Upper lobe of left lung (tissue), 6 donors: ENCODE results near the gene SDK1. TPM values are rescaled to one million over a fixed set of nuclear protein-coding genes. Genes with fewer than 3 reads are reported as not detected.

ENCODE experiments used
- ATAC-seq, 2 donors: fragments of 200-7000 bp; cut with Tn5 transposase; one replicate each; pipeline ENCODE4 v1.9.1; 2022; ENCODE audit warnings: mild to moderate bottlenecking in 2 of 2, moderate library complexity in 2 of 2; ENCODE audit not compliant: low FRiP score in 2 of 2
- DNase-seq, 2 donors: peaks; one replicate each; pipeline ENCODE4 v3.0.0-alpha.2; 2019 to 2020
- H3K27ac ChIP-seq, 4 donors: fragments of 200-600 bp; sonication (generic); one replicate each; pipeline ENCODE4 v1.5.1; 2016 to 2019
- H3K27me3 ChIP-seq, 4 donors: fragments of 200-600 bp; sonication (generic); one replicate each; pipeline ENCODE4 v1.5.1; 2017 to 2019
- H3K36me3 ChIP-seq, 4 donors: fragments of 200-600 bp; sonication (generic); one replicate each; pipeline ENCODE4 v1.5.1; 2016 to 2019
- H3K4me1 ChIP-seq, 4 donors: fragments of 200-600 bp; sonication (generic); one replicate each; pipeline ENCODE4 v1.5.1; 2018 to 2019
- H3K4me3 ChIP-seq, 4 donors: fragments of 200-600 bp; sonication (generic); one replicate each; pipeline ENCODE4 v1.5.1; 2017 to 2019; ENCODE audit warnings: mild to moderate bottlenecking in 2 of 4, moderate library complexity in 1 of 4
- H3K9me3 ChIP-seq, 4 donors: fragments of 200-600 bp; sonication (generic); one replicate each; pipeline ENCODE4 v1.5.1; 2018 to 2019
- EP300 ChIP-seq, 4 donors: sonication (generic); formaldehyde crosslinking; IDR thresholded peaks; one replicate each; pipeline ENCODE4 v1.5.1; 2017; ENCODE audit warnings: antibody characterized with exemption in 4 of 4, control low read depth in 2 of 4
- POLR2A ChIP-seq, 4 donors: fragments of 450-650 bp; IDR thresholded peaks; one replicate each; pipeline ENCODE4 v1.5.1; 2016 to 2017; ENCODE audit warnings: antibody characterized with exemption in 4 of 4, mild to moderate bottlenecking in 2 of 4
- POLR2AphosphoS5 ChIP-seq, 2 donors: sonication (generic); formaldehyde crosslinking; IDR thresholded peaks; one replicate each; pipeline ENCODE4 v1.5.1; 2017; ENCODE audit warnings: antibody characterized with exemption in 2 of 2
- WGBS, 2 donors: methylation state at CpG; one replicate each; pipeline ENCODE4 v1.1.5; 2017 to 2018; 5-methylcytosine and 5-hydroxymethylcytosine counted together
- total RNA-seq, 6 donors: library from RNA; depleted of rRNA in 4 of 6; stranded (reverse); fragments of >200 nt in 4 of 6; gene quantifications; one replicate each; pipeline versions ENCODE4 v1.1.0 to v1.2.1, GENCODE V29; 2016 to 2021
- TF ChIP-seq, protein P1 (sequence below), 6 experiments: fragments of 450-650 bp in 4 of 6; fragments of 200-600 bp in 2 of 6; sonication (generic) in 2 of 6; IDR thresholded peaks; one replicate each; pipeline ENCODE4 v1.5.1; 2016 to 2019; ENCODE audit warnings: antibody characterized with exemption in 6 of 6
- donor health status: DM: no; HTN: no; CAD: no; lungs with moderate emphysema.
- donor health status: DM: no; HTN: yes; CAD: no; lungs with severe emphysema.

SDK1 gene
- total RNA-seq, 6 donors from 2014 or later, result 9.3 to 90.1 (median 11.8) TPM

DNA sequence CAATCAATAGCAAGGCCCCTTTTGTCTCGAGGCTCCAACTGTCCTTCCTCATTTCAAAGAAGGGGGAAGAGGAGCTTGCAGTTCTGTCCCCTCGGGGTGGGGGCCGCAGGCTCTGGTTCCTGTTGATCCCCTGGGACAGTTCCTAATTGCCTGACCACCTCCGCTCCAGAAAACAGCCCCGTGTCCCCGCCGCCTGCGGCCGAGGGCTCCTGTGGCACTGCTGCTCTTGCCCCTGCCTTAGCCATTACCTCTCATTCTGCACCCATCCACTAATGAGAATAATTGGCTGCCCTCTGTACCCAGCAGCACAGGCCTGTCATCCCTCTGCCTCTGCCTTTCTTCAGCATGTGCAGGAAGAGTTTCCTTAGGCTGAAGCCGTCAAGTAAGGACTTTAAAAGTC, 712.7 kb downstream of the SDK1 start:
- ATAC-seq (no peak), DNase-seq (peak in 1 of 2 donors; percentile 66)
- H3K4me1 ChIP-seq, result peaks cover 0 to 7% (median 2%) of the 10 kb centered on the region in 4 donors
- H3K27ac ChIP-seq, result peak overlapping the region in 1 of 4 donors; percentile 12
- H3K36me3 ChIP-seq, result no peaks in the 10 kb centered on the region
- TF ChIP-seq POLR2A (IDR thresholded peaks at IDR 0.05) (no peak), POLR2AphosphoS5 (IDR thresholded peaks at IDR 0.05) (no peak)
- TF ChIP-seq, protein P1, sequence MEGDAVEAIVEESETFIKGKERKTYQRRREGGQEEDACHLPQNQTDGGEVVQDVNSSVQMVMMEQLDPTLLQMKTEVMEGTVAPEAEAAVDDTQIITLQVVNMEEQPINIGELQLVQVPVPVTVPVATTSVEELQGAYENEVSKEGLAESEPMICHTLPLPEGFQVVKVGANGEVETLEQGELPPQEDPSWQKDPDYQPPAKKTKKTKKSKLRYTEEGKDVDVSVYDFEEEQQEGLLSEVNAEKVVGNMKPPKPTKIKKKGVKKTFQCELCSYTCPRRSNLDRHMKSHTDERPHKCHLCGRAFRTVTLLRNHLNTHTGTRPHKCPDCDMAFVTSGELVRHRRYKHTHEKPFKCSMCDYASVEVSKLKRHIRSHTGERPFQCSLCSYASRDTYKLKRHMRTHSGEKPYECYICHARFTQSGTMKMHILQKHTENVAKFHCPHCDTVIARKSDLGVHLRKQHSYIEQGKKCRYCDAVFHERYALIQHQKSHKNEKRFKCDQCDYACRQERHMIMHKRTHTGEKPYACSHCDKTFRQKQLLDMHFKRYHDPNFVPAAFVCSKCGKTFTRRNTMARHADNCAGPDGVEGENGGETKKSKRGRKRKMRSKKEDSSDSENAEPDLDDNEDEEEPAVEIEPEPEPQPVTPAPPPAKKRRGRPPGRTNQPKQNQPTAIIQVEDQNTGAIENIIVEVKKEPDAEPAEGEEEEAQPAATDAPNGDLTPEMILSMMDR (IDR thresholded peaks at IDR 0.05), result no peak
- H3K4me3 ChIP-seq, result no peak overlapping the region
- 69 to 86% methylated on average over 2 to 10 of the region's 10 CpGs for WGBS, 2 donors
- H3K9me3 ChIP-seq, result peaks cover 0 to 4% (median 3%) of the 10 kb centered on the region in 4 donors
- H3K27me3 ChIP-seq, result no peaks in the 10 kb centered on the region

DNA sequence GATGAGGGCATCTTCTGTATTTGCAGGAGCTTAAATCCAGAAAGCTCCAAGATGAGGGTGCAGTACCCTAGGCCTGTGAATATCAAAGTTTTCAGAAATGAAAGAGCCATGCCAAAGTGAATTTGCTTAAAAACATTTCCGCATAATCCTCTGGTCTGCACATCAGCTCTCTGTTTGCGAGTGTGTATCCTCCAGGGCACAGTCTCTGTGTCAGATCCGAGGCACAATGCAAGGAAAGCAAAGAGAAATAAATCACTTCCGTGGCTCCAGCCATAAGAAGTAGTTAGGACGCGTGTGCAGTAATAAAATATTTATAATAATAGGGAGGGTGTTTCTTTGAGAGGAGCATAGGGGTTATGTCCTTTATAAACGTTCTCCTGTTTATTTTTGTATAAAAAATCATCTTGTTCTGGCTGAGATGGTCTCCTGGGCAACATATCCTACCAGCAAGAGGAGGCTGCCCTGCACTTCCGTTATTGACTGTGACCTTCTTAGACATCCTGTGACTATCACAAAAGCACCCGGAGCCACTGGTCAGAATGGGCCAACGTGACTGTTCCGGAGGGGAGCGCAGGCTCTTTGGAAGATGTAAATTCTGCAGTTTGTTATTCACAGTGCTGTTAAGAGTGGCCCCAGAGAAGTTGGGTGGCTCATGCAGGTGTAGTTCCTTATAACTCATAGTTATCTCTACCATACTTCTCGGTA, 713.4 kb downstream of the SDK1 start:
- ATAC-seq (no peak), DNase-seq (no peak)
- TF ChIP-seq POLR2AphosphoS5 (IDR thresholded peaks at IDR 0.05) (peak in 1 of 2 donors; percentile 20), EP300 (IDR thresholded peaks at IDR 0.05) (no peak)
- TF ChIP-seq, protein P1 (IDR thresholded peaks at IDR 0.05), result no peak
- WGBS, 2 donors, result 57 to 62% methylated on average over 13 of the region's 13 CpGs
- no peaks in the 10 kb centered on the region for H3K27me3 ChIP-seq
- peaks cover 0 to 10% (median 7%) of the 10 kb centered on the region in 4 donors for H3K9me3 ChIP-seq
- H3K36me3 ChIP-seq, result no peaks in the 10 kb centered on the region
- no peak overlapping the region for H3K4me3 ChIP-seq
- peaks cover 0 to 7% (median 2%) of the 10 kb centered on the region in 4 donors for H3K4me1 ChIP-seq
- peak overlapping the region in 1 of 4 donors; percentile 12 for H3K27ac ChIP-seq

DNA sequence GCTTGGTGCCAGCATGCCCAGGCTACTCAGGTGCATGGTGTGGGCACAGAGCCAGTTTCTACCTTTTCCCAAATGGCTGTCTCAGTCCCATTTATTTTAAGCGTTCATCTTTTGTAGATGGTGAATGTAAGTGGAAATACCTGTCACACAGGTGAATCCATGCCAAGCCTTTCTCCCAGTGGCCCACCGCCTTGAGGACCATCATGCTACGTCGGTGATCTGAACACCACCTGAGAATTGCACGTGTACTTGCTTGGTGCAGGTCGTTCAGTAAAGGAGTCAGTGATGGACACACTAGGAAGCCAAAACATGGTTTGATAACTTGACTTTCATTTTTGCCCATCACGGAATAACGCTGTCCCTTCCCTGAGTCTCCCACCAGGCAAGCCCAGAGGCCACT, 714.3 kb downstream of the SDK1 start:
- DNase-seq (no peak), ATAC-seq (no peak)
- Histone ChIP-seq H3K4me3 (no peak overlapping the region), H3K27ac (no peak overlapping the region), H3K27me3 (no peaks in the 10 kb centered on the region), H3K9me3 (peaks cover 0 to 10% (median 7%) of the 10 kb centered on the region in 4 donors), H3K4me1 (peaks cover 0 to 7% (median 2%) of the 10 kb centered on the region in 4 donors), H3K36me3 (no peaks in the 10 kb centered on the region)
- 93 to 97% methylated on average over 8 of the region's 8 CpGs for WGBS, 2 donors
- TF ChIP-seq EP300 (IDR thresholded peaks at IDR 0.05), result no peak
- TF ChIP-seq, protein P1 (IDR thresholded peaks at IDR 0.05), result no peak
- no peak for TF ChIP-seq POLR2AphosphoS5 (IDR thresholded peaks at IDR 0.05)

DNA sequence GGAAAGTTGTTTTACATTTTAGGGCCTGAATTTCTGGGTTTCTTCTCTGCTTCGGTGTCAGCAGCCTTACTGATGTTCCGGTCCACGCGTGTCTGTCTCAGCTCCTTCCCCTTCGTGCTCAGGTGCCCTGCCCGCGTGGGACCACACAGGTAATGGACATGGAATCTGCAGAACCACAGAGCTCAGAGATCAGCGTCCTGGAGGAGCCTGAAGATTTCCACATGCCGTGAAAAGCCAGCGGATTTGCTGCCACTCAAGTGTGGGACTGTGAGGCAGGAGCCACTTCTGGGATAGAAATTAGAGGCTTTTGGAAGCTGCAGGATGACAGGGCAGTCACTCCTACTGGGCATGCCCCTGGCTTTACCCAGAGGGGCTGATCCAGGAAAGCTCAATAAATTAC, 714.9 kb downstream of the SDK1 start:
- Histone ChIP-seq H3K36me3 (no peaks in the 10 kb centered on the region), H3K27me3 (no peaks in the 10 kb centered on the region), H3K27ac (no peak overlapping the region), H3K9me3 (peaks cover 0 to 10% (median 7%) of the 10 kb centered on the region in 4 donors), H3K4me3 (no peak overlapping the region), H3K4me1 (peaks cover 0 to 7% (median 2%) of the 10 kb centered on the region in 4 donors)
- WGBS, 2 donors, result 94 to 98% methylated on average over 10 of the region's 10 CpGs
- no peak for TF ChIP-seq POLR2AphosphoS5 (IDR thresholded peaks at IDR 0.05)
- TF ChIP-seq, protein P1 (IDR thresholded peaks at IDR 0.05), result no peak
- TF ChIP-seq POLR2A (IDR thresholded peaks at IDR 0.05), result no peak
- TF ChIP-seq EP300 (IDR thresholded peaks at IDR 0.05), result no peak
- ATAC-seq (no peak), DNase-seq (no peak)

DNA sequence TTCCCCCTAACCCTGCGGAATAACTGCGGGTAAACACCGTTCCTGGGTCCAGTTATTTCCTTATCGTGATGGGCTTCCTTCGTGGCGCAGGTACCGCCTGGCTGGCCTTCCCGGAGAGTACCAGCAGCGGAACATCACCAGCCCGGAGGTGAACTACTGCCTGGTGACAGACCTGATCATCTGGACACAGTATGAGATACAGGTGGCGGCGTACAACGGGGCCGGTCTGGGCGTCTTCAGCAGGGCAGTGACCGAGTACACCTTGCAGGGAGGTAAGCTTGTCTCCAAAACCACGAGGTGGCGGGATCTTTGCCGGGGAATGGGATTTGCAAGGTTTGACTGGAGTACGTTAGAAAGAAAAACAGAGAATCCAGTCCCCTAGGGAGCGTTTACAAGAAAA, 716.0 kb downstream of the SDK1 start:
- TF ChIP-seq, protein P1 (IDR thresholded peaks at IDR 0.05), result no peak
- no peak for TF ChIP-seq POLR2A (IDR thresholded peaks at IDR 0.05)
- TF ChIP-seq EP300 (IDR thresholded peaks at IDR 0.05), result no peak
- TF ChIP-seq POLR2AphosphoS5 (IDR thresholded peaks at IDR 0.05), result no peak
- Histone ChIP-seq H3K4me1 (peaks cover 0 to 7% (median 2%) of the 10 kb centered on the region in 4 donors), H3K36me3 (no peaks in the 10 kb centered on the region), H3K27me3 (no peaks in the 10 kb centered on the region), H3K4me3 (no peak overlapping the region), H3K9me3 (peaks cover 0 to 10% (median 7%) of the 10 kb centered on the region in 4 donors), H3K27ac (no peak overlapping the region)
- ATAC-seq, result no peak
- no peak for DNase-seq
- WGBS, 2 donors, result 94 to 95% methylated on average over 21 of the region's 21 CpGs
